ENCODE data around the gene CAPN7.

GRCh38 chr3:15295506-15295905, 89.5 kb downstream of the CAPN7 start:
- no peak for TF ChIP-seq CTCF (IDR thresholded peaks at IDR 0.05; ENCODE audit: insufficient read depth, low read length, poor library complexity, severe bottlenecking)
- TF ChIP-seq EZH2phosphoT487 (conservative IDR thresholded peaks at IDR 0.05; ENCODE audit: low read length): no peak
